GM21528 (cell line): ENCODE data around the gene SPACDR.
"Not testable (repeated sequence)": the region's sequence is repeated elsewhere in the genome, so short reads cannot be mapped to it uniquely, and the experiment has no call there.

ENCODE experiments used
- ATAC-seq: cut with Tn5 transposase; IDR thresholded peaks from one replicate; pipeline ENCODE4 v1.9.1; 2021; ENCODE audit warnings: mild to moderate bottlenecking, moderate library complexity; ENCODE audit not compliant: unreplicated experiment, low FRiP score

SPACDR gene

DNA sequence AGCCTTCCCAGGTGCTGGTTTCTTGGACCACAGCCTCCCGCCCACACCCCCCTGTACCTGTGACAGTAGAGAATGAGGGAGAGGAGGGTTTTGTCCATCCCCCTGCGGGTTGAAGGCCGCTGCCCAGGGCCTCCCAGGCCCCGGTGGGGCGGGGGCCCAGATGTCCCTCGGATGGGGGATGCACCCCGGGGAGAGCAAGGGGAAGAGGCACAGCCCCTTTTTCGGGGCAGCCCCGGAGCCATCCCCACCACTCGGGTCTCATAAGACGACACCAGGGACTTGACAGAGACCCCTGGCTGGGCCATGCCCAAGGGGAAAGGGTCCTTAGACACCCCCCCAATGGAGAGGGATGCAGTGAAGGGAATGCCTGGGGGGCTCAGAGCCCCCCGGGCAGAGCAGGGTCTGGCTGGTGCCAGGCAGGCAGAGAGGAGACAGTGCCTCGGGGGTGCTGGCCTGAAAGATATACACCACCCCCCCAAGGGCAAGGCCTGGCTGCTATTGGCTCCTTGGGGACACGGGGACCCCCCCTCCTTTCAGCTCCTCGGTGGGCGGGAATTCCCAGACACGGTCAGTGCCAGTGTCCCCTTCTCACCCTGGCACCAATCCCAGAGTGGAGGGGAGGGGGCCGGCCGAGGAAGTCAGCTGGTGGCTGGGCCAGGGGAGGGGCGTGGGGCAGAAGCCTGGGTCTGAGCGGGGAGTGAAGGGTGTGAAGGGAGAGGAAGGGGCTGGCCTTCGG is 3.7 kb upstream of the SPACDR start:
- no peak for ATAC-seq

DNA sequence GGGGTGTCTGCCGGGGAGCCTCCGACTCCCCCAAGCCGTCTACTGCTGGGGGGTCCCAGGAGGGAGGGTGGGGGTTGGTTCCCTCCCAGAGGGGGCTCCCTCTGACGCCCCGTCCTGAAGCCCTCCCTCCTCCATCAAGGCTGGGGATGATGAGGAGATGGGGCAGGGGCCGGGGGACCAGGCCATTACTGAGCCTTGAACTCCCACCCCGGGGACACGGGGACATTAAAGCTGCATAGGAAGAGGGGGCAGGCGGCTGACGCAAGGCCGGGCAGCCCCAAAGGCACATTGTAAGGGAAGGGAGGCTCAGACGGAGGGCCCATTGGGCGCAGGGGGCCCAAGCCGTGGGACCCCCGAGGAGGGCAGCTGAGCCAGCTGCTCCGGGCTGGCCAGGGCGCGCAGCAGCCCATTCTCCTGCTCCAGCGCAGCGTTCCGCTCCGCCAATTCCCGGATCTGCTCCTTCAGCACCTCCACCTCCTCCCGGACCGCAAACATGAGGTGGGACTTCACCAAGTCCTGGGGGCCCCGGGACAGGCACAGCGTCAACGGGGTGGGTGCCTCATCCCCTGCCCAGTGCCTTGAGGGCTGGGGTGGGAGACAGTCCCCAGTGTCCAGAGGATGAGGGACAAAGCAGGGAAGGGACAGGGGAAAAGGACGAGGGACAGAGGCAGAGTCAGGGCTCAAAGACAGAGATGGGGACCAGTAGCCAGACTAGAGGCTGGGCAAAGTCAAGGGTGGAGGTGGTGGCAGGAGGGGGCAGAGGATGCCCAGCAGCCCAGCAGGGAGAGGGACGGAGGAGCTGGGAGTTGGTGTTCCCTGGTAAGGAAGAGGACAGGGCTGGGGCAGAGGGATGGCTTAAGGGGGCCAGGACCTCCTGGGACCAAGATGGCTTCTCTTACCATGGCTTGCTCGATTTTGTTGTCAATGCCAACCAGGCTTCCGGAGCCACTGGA is 2.9 kb upstream of the SPACDR start:
- ATAC-seq, result no peak

DNA sequence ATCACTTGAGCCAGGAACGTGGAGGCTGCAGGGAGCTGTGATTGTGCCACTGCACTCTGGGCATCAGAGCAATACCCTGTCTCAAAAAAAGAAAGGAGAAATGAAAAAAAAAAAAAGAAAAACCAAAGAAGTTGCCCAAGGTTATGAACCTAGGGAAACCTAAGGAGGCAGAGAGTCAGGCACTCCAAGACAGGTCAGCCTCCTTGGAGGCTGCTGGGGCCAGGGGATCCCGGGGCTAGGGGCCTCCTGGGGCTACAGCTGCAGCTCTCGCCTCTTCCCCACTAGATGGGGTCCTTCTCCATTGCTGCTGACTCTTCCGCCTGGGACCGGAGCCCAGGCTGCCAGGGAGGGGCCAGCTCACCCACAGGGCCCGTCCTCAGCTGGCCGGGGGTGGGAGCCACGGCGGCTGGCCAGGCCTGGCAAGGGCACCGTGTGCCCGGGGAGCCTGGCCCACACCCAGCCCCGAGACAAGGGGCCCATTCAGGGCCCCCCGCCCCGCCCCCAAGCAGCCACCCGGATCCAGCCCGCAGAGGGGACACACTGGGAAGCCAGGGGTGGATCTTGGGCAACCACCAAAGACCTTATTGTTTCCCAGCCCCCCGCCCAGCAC is 1.7 kb upstream of the SPACDR start:
- ATAC-seq, result no peak

DNA sequence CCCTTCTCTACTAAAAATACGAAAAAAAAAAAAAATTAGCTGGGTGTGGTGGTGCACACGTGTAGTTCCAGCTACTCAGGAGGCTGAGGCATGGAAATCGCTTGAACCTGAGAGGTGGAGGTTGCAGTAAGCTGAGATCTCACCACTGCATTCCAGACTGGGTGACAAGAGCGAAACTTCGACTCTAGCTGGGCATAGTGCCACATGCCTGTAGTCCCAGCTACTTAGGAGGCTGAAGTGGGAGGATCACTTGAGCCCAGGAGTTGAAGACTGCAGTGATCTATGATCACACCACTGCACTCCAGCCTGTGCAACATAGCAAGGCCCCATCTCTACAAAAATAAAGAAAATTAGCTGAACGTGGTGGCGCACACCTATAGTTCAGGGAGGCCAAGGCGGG is 1.2 kb upstream of the SPACDR start:
- no peak for ATAC-seq

DNA sequence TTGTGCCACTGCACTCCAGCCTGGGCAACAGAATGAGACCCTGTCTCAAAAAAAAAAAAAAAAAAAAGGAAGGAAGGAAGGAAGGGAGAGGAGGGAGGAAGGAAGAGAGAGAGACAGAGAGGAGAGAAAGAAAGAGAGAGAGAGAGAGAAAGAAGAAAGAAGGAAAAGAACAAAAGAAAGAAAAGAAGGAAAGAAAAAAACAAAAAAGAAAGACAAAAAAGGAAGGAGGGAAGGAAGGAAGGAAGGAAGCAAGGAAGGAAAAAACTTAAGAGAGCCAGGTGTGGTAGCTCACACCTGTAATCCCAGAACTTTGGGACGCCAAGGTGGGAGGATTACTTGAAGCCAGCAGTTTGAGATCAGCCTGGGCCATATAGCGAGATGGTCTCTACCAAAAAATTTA is 731 bp upstream of the SPACDR start:
- ATAC-seq, result no peak

DNA sequence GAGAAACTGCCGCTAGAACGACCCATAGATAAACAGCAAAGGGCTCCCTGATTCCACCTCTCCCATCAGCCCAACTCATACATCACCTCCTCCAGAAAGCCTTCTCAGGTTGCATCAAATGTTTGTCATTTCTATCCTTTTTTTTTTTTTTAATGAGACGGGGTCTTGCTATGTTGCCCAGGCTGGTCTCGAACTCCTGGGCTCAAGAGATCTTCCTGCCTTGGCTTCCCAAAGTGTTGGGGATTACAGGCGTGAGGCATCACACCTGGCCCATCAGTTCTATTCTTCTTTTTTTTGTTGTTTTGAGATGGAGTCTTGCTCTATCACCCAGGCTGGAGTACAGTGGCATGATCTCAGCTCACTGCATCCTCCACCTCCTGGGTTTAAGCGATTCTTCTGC is 7.0 kb downstream of the SPACDR start:
- ATAC-seq, result no peak

DNA sequence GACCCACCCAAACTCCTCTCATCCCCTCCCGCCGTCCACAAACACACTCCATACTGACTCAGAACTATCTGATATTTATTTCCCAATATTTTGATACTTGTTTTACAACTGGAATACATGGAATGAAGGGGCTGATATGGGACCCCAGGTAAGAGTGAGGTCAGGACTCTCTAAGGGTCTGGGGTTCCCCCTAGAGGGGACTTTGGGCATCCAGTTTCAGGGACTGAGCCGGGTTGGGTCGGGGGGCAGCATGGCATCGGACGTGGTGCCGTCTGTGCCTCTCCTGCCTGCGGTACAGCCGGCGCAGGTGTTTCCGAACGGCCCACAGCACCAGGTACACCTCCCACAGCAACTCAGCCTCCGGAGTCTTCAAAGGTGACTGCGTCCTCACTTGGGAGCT is 7.5 kb downstream of the SPACDR start:
- no peak for ATAC-seq

DNA sequence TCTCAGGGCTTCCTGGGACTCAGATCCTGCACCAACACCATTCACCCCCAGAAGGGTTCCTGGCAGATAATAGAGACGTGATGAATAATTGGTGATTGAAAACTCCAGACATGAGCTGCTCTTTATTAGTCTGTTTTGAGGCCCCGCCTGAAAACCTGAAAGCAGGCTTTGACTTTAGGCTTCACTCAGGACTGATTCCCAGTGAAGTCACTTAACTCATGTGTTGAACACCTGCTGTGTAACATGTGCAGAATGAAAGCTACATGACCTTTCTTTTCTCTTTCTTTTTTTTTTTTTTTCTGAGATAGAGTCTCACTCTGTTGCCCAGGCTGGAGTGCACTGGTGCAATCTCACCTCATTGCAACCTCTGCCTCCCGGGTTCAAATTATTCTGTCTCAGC is 8.9 kb downstream of the SPACDR start:
- ATAC-seq, result no peak

DNA sequence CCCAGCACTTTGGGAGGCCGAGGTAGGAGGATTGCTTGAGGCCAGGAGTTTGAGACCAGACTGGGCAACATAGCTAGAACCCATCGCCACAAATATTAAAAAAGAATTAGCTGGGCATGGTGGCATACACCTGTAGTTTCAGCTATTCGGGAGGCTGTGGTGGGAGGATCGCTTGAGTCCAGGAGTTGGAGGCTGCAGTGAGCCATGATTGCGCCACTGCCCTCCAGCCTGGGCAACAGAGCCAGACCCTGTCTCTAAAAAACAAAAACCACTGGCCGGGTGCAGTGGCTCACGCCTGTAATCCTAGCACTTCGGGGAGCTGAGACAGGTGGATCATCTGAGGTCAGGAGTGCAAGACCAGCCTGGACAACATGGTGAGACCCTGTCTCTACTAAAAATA is 10.2 kb downstream of the SPACDR start:
- ATAC-seq, result not testable (repeated sequence)

DNA sequence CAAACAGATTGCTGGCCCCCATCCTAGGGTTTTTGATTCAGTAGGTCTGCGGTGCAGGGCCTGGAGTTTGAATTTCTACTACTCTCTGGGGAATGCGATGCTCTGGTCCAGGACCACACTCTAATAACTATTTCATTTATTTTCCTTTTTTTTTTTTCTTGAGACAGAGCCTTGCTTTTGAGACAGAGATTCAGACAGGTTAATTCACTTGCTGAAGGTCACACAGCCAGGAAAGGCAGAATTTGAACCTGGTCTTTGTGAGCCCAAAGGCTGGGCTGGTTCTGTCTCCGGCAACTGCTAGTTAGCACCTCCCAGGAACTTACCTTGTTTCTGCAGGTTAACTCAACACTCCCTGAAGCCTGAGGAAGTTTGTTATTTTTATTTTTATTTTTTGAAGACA is 11.5 kb downstream of the SPACDR start:
- no peak for ATAC-seq

DNA sequence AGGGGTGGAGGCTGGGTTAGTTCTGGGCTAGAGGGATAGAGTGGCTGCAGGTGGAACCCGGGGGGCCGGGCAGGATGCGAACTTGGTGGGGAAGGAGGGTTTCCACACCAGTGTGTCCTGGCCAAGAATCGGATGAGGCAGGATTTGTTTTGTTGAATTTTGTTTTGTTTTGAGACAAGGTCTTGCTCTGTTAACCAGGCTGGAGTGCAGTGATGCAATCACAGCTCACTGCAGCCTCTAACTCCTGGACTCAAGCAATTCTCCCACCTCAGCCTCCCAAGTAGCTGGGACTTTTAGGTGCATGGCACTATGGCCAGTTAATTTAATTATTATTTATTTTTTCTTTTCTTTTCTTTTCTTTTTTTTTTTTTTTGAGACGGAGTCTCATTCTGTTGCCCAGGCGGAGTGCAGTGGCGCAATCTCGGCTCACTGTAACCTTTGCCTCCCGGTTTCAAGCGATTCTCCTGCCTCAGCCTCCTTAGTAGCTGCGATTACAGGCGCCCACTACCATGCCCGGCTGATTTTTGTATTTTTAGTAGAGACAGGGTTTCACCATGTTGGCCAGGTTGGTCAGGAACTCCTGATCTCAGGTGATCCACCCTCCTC is 14.8 kb downstream of the SPACDR start:
- ATAC-seq, result no peak

DNA sequence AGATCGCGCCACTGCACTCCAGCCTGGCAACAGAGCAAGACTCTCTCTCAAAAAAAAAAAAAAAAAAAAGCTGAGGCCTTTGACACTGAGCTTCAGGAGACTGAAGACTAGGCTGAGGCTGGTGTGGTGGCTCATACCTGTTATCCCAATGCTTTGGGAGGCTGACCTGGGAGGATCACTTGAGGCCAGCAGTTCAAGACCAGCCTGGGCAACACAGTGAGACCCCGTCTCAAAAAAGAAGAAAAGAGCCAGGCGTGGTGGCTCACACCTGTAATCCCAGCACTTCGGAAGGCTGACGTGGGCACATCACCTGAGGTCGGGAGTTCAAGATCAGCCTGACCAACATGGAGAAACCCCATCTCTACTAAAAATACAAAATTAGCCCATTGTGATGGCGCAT is 16.7 kb downstream of the SPACDR start:
- not testable (repeated sequence) for ATAC-seq

DNA sequence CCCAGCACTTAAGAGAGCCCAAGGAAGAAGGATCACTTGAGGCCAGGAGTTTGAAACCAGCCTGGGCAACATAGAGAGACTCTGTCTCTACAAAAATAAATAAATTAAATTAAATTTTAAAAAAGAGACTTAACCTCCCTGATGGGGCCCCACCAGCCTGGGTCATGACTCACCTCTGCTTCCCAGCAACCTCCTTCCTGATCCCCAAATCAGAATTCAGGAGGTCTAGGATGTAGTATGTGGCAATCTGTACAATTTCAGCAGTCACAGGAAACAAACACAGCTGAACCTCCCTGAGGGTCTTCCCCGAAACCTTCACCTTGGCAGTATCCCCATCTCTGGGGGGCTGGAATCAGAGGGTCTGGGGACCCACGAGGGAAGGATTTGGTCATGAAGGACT is 18.0 kb downstream of the SPACDR start:
- no peak for ATAC-seq

DNA sequence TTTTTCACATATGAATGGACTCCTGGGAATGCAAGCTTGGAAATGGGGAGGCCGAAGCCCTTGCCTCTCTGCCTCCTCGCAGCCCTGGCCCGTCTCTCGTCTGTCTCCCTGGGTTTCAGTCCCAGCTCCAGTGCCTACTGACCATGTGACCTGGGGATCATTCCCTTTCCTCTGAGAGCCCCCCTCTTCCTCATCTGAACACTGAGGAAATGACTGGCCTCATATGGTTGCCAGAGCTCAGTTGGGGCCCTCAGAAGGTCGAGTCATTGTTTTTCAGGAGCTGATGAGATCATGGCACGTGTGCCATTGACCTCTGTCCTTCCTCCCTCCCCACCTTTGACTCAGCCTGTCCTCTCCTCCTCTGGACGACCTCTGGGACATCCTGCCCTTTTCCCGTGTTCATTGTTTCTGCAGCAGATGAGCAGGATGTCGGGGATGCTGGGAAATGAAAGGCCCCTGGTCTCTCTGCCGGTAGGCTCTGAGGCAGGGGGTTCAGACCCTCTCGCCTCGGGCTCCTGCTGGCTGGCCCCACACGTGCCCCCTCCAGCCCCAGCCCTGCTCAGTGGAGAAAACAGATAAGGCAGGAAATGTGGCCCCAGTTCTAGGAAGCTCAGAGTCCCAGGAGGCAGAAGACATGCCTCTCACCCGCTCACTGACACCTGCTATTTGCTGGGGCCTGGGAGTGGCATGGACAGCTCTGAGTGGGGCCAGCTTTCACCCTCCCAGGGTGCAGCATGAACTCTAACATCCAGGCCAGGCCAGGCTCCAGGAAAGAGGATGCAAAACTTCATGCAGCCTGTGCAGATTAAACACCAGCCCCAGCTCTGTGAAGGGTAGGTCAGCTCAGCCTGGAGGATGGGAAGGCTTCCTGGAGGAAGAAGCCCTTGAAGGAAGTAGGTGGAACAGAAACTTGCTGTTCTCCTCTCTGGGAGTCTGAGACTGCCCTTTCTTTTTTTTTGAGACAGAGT is 19.5 kb downstream of the SPACDR start:
- no peak for ATAC-seq

DNA sequence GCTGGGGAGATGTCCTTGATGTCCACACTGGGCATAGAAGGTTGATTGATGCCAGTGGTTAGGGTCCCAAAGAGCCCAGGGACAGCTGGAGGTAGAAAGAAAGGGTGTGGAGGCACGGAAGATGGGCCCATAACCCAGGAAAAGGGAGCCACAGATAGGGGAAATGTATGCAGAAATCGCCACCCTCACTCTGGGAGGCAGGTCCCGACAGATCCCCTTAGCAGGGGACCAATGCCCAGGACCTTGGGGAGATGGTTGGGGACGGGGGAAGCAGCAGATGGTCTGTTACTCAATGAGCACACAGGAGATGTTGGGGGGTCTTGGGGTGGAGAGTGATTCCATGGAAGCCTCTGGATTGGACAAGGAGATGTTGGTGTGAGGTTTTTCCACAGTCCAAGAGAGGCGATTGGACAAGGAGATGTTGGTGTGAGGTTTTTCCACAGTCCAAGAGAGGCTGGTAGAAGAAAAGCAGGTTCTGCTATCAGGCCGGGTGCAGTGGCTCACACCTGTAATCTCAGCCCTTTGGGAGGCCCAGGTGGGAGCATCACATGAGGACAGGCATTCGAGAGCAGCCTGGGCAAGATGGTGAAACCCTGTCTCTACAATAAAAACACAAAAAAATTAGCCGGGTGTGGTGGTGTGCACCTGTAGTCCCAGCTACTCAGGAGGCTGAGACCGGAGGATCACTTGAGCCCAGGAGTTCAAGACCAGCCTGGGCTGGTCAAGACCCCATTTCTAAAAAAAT is 20.8 kb downstream of the SPACDR start:
- no peak for ATAC-seq

DNA sequence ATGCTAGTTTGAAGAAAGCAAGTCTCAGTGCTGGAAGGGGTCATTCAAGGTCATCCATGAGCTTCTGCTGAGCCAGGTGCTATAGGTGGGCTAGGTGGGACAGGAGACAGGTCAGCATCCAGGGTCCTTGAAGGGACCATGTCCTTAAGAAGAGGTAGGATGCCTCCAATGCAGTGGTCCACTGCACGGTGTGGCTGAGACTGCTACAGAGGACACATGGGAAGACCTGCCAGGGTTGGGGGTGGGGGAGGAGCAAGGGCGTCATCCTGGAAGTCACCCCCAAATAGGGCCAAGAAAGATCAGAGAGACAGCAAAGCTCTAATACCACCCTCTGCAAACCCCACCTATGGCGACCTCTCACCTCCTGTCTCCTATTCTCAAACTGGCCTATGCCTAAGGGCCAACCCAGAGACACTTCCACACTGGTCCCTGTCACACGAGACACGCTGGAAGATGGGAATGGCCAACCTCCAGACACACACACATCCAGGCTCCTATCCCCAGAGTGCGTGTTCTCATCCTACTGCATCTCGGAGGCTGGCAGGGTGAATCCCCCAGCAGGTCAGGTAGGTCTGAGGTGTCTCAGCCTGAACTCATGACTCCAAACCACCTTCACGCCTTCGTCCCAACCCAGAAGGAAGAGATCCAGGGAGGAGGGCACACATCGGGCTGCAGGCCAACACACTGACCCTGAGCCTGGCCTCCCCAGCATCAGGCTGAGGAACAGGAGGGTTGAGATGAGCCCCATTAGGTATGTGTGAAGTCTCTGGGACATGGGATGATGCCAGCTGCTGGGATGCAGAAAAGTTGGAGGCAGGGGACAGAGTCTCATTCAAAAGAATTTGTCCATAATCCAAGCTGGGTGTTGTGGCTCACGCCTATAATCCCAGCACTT is 22.2 kb downstream of the SPACDR start:
- ATAC-seq, result no peak

DNA sequence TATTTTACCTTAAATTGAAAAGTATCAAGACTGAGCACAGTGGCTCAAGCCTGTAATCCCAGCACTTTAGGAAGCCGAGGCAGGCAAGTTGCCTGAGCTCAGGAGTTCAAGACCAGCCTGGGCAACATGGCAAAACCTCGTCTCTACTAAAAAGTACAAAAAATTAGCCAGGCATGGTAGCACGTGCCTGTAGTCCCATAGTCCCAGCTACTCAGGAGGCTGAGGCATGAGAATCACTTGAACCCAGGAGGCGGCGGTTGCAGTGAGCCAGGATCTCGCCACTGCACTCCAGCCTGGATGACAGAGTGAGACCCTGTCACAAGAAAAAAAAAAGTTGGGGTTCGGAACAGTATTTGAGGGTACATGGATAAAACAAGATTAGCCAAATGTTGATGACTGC is 24.8 kb downstream of the SPACDR start:
- not testable (repeated sequence) for ATAC-seq

DNA sequence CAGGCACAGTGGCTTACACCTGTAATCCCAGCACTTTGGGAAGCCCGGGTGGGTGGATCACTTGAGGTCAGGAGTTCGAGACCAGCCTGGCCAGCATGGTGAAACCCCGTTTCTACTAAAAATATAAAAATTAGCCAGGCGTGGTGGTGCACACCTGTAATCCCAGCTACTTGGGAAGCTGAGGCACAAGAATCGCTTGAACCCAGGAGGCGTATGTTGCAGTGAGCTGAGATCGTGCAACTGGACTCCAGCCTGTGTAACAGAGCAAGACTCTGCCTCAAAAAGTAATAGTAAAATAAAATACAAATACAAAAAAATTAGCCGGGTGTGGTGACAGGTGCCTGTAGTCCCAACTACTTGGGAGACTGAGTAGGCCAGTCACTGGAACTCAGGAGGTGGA is 25.3 kb downstream of the SPACDR start:
- ATAC-seq, result not testable (repeated sequence)
